ENCODE data around the gene CDCA3. TPM values are rescaled to one million over a fixed set of nuclear protein-coding genes. Genes with fewer than 3 reads are reported as not detected.

The CDCA3 gene
- total and polyA plus RNA-seq, 2 of the 4 experiments (the other 2 are of a cell fraction) = 23.5 to 61.0 TPM

DNA sequence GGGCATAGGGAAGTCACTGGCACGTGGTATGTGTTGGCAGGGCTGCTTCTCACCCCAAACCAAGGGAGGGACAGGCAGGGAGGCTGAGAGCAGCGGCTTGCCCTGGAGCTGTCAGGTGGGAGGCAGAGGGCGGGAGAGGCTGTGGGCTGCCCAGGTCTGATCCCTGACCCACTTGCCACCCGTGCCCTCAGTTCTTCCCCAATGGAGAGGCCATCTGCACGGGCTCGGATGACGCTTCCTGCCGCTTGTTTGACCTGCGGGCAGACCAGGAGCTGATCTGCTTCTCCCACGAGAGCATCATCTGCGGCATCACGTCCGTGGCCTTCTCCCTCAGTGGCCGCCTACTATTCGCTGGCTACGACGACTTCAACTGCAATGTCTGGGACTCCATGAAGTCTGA is 5.7 kb downstream of the CDCA3 start:
- H3K4me3 ChIP-seq (ENCODE audit: insufficient read depth, low read depth, low read length) = no peak overlapping the region
- no peak overlapping the region for H4K5ac ChIP-seq (ENCODE audit: low read depth, low read length)
- ATAC-seq (ENCODE audit: low read depth) = no peak
- H3K14ac ChIP-seq (replicated peaks; ENCODE audit: low read depth, low read length) = no peak overlapping the region
- POLR2A ChIA-PET (ENCODE audit: unreplicated experiment) = no interaction called here
- no peak overlapping the region for H3K4ac ChIP-seq (ENCODE audit: low read depth, low read length)
- DNase-seq = no peak
- no peak overlapping the region for H2AK5ac ChIP-seq (ENCODE audit: low read depth, low read length)
- H3K18ac ChIP-seq (ENCODE audit: low read depth, low read length) = no peak overlapping the region
- H4K20me1 ChIP-seq (ENCODE audit: insufficient read depth, low read length) = no peaks in the 10 kb centered on the region; the same call in 1 of the 2 replicates
- peaks cover 6 to 20% of the 10 kb centered on the region in 2 experiments; a peak in 3 of 4 replicates for H3K79me1 ChIP-seq (ENCODE audit: low read depth in 1 of 2, low read length in 2 of 2)
- intact Hi-C loops (cut with micrococcal nuclease) (no loop called here), in situ Hi-C loops (cut with MboI; ENCODE audit: low sequenced_read_pairs) (no loop called here), dilution Hi-C loops (cut with HindIII; ENCODE audit: low sequenced_read_pairs, unreplicated experiment) (no loop called here)
- no peak overlapping the region for H4K91ac ChIP-seq (ENCODE audit: insufficient read depth, low read depth, low read length)
- H3K23ac ChIP-seq (ENCODE audit: low read depth, low read length) = no peak overlapping the region
- H3K9me1 ChIP-seq (ENCODE audit: insufficient read depth, low read length) = no peaks in the 10 kb centered on the region
- H2BK120ac ChIP-seq (ENCODE audit: low read depth, low read length) = no peak overlapping the region
- H2BK20ac ChIP-seq (ENCODE audit: low read depth, low read length) = no peak overlapping the region
- H3K56ac ChIP-seq (ENCODE audit: extremely low read depth, insufficient read depth, low read length) = no peak overlapping the region
- no peaks in the 10 kb centered on the region for H3K27me3 ChIP-seq (ENCODE audit: control insufficient read depth, insufficient read depth, low read length)
- H3K36me3 ChIP-seq (ENCODE audit: control insufficient read depth, insufficient read depth, low read length) = peaks cover 62% of the 10 kb centered on the region
- no peak overlapping the region for H4K8ac ChIP-seq (ENCODE audit: low read depth in 2 of 2, low read length in 2 of 2)
- H3K27ac ChIP-seq (ENCODE audit: insufficient read depth, low read length) = no peak overlapping the region
- H2BK15ac ChIP-seq (ENCODE audit: low read depth, low read length) = no peak overlapping the region
- no peak for TF ChIP-seq SMC3 (IDR thresholded peaks at IDR 0.05; ENCODE audit: low read depth, low read length)
- no peak for TF ChIP-seq CEBPB (IDR thresholded peaks at IDR 0.05; ENCODE audit: low read depth, low read length)
- TF ChIP-seq, protein P1, sequence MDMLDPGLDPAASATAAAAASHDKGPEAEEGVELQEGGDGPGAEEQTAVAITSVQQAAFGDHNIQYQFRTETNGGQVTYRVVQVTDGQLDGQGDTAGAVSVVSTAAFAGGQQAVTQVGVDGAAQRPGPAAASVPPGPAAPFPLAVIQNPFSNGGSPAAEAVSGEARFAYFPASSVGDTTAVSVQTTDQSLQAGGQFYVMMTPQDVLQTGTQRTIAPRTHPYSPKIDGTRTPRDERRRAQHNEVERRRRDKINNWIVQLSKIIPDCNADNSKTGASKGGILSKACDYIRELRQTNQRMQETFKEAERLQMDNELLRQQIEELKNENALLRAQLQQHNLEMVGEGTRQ (IDR thresholded peaks at IDR 0.05; ENCODE audit: low read depth, low read length) = no peak
- 90% methylated on average over 7 of the region's 17 CpGs; no CpG with 5 or more reads in 1 of the 2 experiments for WGBS, 2 experiments (ENCODE audit: extremely low coverage in 2 of 2, insufficient read length in 1 of 2)
- CTCF ChIA-PET = no interaction called here
- no TSS peak for BruUV-seq (replicated peaks)
- no peak overlapping the region for H2AFZ ChIP-seq (replicated peaks; ENCODE audit: low read length, poor library complexity)
- H3K9me3 ChIP-seq (ENCODE audit: control insufficient read depth, insufficient read depth, low read length) = no peaks in the 10 kb centered on the region
- no peak overlapping the region for H3K4me2 ChIP-seq (ENCODE audit: low read depth, low read length)
- H3K4me1 ChIP-seq (ENCODE audit: control insufficient read depth, insufficient read depth, low read length) = no peaks in the 10 kb centered on the region
- no peak overlapping the region for H2BK5ac ChIP-seq (ENCODE audit: low read depth, low read length, poor library complexity, severe bottlenecking)
- H2AK9ac ChIP-seq (replicated peaks; ENCODE audit: low read depth, low read length, poor library complexity) = no peak overlapping the region
- H3K9ac ChIP-seq (ENCODE audit: low read depth, low read length) = no peak overlapping the region
